ENCODE results near the gene MOK.

DNA sequence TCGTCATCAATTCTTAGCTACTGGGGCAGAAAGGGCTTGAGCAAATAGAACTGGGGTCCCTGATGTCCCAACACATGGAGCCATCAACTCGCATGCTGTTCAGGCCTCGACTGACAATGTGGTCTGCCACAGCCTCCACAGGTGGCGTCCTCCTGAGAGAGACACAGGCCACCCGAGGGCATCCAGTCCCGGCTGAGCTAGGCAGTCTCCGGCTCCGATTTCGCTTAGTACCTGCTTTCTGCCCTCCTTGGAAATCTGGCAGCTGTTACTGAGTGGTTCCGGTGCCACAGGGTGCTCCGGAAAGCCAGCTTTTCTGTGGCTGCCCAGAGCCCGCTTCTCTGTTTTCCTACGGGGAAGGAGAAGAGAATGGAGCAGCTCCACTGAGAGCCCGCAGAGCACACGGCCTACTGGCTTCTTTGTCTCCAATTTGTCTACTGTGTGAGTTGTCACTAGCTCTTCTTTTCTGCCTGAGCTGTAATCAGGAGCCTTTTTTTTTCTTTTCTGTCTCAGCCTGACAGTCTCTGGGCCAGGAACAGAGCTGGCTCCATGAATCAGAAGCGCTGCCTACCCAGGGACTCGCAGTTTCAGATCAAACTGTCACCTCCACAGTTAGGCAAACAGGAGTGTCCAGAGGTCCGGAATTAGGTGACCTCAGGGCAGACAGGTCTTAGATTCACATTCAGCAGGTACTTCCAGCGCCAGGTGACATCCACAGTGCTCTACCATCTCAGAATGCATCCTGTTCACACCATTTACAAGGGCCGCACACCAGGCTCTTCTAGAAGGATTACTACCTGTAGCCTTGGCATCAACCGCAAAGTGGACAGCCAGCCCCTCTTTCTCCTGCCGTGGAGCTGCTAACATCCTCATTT lies 73.3 kb downstream of the MOK start:
- TF ChIP-seq, protein P1, sequence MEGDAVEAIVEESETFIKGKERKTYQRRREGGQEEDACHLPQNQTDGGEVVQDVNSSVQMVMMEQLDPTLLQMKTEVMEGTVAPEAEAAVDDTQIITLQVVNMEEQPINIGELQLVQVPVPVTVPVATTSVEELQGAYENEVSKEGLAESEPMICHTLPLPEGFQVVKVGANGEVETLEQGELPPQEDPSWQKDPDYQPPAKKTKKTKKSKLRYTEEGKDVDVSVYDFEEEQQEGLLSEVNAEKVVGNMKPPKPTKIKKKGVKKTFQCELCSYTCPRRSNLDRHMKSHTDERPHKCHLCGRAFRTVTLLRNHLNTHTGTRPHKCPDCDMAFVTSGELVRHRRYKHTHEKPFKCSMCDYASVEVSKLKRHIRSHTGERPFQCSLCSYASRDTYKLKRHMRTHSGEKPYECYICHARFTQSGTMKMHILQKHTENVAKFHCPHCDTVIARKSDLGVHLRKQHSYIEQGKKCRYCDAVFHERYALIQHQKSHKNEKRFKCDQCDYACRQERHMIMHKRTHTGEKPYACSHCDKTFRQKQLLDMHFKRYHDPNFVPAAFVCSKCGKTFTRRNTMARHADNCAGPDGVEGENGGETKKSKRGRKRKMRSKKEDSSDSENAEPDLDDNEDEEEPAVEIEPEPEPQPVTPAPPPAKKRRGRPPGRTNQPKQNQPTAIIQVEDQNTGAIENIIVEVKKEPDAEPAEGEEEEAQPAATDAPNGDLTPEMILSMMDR (IDR thresholded peaks at IDR 0.05), result no peak
- TF ChIP-seq POLR2A (IDR thresholded peaks at IDR 0.05), result no peak

All from uterus (tissue), 2 donors.